ENCODE measurements around the gene SUSD6.

SUSD6 gene

DNA sequence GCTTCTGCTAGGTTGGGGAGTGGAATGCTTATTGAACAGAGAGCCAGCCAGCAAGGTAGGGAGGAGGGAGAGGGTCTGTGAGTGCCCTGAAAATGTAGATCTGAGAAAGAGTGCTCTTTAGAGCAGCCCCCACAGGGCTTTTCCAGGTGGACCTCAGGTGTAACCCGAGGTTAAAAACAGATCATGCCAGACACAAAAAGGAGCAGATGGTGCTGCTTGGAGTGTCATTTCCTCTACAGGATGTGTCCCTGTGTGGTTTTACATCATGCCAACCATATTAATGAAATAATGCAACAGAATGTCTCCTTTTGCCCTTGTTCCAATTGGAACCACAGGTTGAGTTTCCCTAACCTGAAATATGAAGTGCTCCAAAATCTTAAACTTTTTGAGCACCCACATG lies 6.4 kb downstream of the SUSD6 start:
- H3K27ac Mint-ChIP-seq = no peak overlapping the region
- DNase-seq = no peak
- H3K4me3 Mint-ChIP-seq = no peak overlapping the region
- peaks cover 16% of the 10 kb centered on the region for H3K27me3 Mint-ChIP-seq (ENCODE audit: low read depth, poor library complexity)
- TF ChIP-seq, protein P1, sequence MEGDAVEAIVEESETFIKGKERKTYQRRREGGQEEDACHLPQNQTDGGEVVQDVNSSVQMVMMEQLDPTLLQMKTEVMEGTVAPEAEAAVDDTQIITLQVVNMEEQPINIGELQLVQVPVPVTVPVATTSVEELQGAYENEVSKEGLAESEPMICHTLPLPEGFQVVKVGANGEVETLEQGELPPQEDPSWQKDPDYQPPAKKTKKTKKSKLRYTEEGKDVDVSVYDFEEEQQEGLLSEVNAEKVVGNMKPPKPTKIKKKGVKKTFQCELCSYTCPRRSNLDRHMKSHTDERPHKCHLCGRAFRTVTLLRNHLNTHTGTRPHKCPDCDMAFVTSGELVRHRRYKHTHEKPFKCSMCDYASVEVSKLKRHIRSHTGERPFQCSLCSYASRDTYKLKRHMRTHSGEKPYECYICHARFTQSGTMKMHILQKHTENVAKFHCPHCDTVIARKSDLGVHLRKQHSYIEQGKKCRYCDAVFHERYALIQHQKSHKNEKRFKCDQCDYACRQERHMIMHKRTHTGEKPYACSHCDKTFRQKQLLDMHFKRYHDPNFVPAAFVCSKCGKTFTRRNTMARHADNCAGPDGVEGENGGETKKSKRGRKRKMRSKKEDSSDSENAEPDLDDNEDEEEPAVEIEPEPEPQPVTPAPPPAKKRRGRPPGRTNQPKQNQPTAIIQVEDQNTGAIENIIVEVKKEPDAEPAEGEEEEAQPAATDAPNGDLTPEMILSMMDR (IDR thresholded peaks at IDR 0.05) = no peak
- H3K36me3 Mint-ChIP-seq (ENCODE audit: low read depth) = no peaks in the 10 kb centered on the region
- H3K4me1 Mint-ChIP-seq = peaks cover 54% of the 10 kb centered on the region
- no peaks in the 10 kb centered on the region for H3K9me3 Mint-ChIP-seq

GRCh38 chr14:69619012-69619411 lies 7.6 kb downstream of the SUSD6 start:
- Mint-ChIP-seq H3K4me1 (peaks cover 42% of the 10 kb centered on the region), H3K9me3 (no peaks in the 10 kb centered on the region), H3K27ac (no peak overlapping the region), H3K36me3 (ENCODE audit: low read depth) (no peaks in the 10 kb centered on the region), H3K4me3 (no peak overlapping the region), H3K27me3 (ENCODE audit: low read depth, poor library complexity) (peaks cover 16% of the 10 kb centered on the region)
- DNase-seq = no peak
- TF ChIP-seq, protein P1 (IDR thresholded peaks at IDR 0.05) = no peak

DNA sequence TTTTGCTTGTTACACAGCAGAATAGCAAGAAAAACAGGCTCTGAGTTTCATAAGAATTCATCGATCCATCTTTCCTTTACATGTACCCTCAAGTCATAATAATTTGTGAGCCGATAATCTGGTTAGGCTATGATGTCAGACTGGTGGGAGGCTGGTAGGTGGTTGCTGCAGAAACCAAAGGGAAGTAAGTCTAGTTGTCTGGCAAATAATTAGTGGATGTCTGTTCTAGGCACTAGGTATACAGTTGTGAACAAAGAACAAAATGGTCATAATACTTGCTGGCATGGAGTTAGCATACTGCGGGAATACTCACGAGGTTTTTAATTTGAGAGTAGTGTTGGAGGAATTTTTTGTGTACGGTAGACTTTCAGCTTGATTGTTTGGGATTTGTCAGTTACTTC lies 8.8 kb downstream of the SUSD6 start:
- DNase-seq = no peak
- Mint-ChIP-seq H3K27me3 (ENCODE audit: low read depth, poor library complexity) (peaks cover 9% of the 10 kb centered on the region), H3K9me3 (no peaks in the 10 kb centered on the region), H3K4me3 (no peak overlapping the region), H3K4me1 (peaks cover 35% of the 10 kb centered on the region), H3K36me3 (ENCODE audit: low read depth) (no peaks in the 10 kb centered on the region), H3K27ac (no peak overlapping the region)
- TF ChIP-seq, protein P1 (IDR thresholded peaks at IDR 0.05) = no peak

DNA sequence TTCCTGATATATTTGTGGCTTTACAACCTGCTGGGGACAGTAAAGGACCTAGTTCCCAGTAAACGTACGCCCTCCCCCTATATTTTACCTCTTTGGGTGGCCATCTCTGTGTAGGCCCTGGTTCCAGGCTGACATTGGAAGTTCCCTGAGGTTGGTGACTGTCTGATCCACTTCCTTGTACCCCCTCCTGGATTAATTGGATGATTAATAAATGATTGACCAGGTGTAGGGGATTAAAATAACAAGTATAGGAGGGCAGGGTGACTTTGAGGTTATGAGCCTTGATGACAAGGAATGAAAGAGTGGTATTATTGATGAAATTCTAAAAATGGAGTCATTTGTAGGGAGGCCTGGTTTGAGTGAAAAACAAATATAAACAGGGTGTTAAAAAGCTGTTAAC lies 9.6 kb downstream of the SUSD6 start:
- peaks cover 35% of the 10 kb centered on the region for H3K4me1 Mint-ChIP-seq
- no peaks in the 10 kb centered on the region for H3K36me3 Mint-ChIP-seq (ENCODE audit: low read depth)
- DNase-seq = no peak
- no peak overlapping the region for H3K27ac Mint-ChIP-seq
- H3K27me3 Mint-ChIP-seq (ENCODE audit: low read depth, poor library complexity) = peaks cover 10% of the 10 kb centered on the region
- TF ChIP-seq, protein P1 (IDR thresholded peaks at IDR 0.05) = no peak
- H3K4me3 Mint-ChIP-seq = no peak overlapping the region
- H3K9me3 Mint-ChIP-seq = no peaks in the 10 kb centered on the region

- Mint-ChIP-seq H3K36me3 (ENCODE audit: low read depth) (no peaks in the 10 kb centered on the region), H3K27me3 (ENCODE audit: low read depth, poor library complexity) (peaks cover 7% of the 10 kb centered on the region), H3K27ac (no peak overlapping the region), H3K9me3 (no peaks in the 10 kb centered on the region), H3K4me1 (peaks cover 38% of the 10 kb centered on the region), H3K4me3 (no peak overlapping the region)
- DNase-seq = no peak
- TF ChIP-seq, protein P1 (IDR thresholded peaks at IDR 0.05) = no peak
These were observed 12.7 kb downstream of the SUSD6 start for GRCh38 chr14:69624136-69624535.

GRCh38 chr14:69625299-69626131 lies 14.1 kb downstream of the SUSD6 start:
- no peaks in the 10 kb centered on the region for H3K9me3 Mint-ChIP-seq
- H3K27me3 Mint-ChIP-seq (ENCODE audit: low read depth, poor library complexity) = peaks cover 7% of the 10 kb centered on the region
- TF ChIP-seq, protein P1 (IDR thresholded peaks at IDR 0.05) = no peak
- H3K4me1 Mint-ChIP-seq = peaks cover 52% of the 10 kb centered on the region
- H3K36me3 Mint-ChIP-seq (ENCODE audit: low read depth) = no peaks in the 10 kb centered on the region
- no peak for DNase-seq
- H3K27ac Mint-ChIP-seq = peak overlapping the region; percentile 62
- no peak overlapping the region for H3K4me3 Mint-ChIP-seq
